Measurements from ENCODE around the gene FAM219A.
"Not testable (repeated sequence)": the region's sequence is repeated elsewhere in the genome, so short reads cannot be mapped to it uniquely, and the experiment has no call there.

FAM219A gene

GRCh38 chr9:34375901-34376595, 82.3 kb downstream of the FAM219A start:
- no peaks in the 10 kb centered on the region for H3K36me3 ChIP-seq (ENCODE audit: insufficient read depth, low read length)
- H3K4me1 ChIP-seq (ENCODE audit: insufficient read depth, low read length), result peaks cover 10% of the 10 kb centered on the region
- no peaks in the 10 kb centered on the region for H3K9me3 ChIP-seq (ENCODE audit: control insufficient read depth, insufficient read depth, low read length)
- H3K9ac ChIP-seq (ENCODE audit: low read depth, low read length), result peak overlapping the region; percentile 86

- Histone ChIP-seq H3K9me3 (ENCODE audit: control insufficient read depth, insufficient read depth, low read length) (no peaks in the 10 kb centered on the region), H3K36me3 (ENCODE audit: insufficient read depth, low read length) (no peaks in the 10 kb centered on the region), H3K9ac (ENCODE audit: low read depth, low read length) (no peak overlapping the region), H3K4me1 (ENCODE audit: insufficient read depth, low read length) (peaks cover 10% of the 10 kb centered on the region)
These were observed 83.3 kb downstream of the FAM219A start for GRCh38 chr9:34374905-34375552.

- H3K9ac ChIP-seq (ENCODE audit: low read depth, low read length), result no peak overlapping the region
- peaks cover 10% of the 10 kb centered on the region for H3K4me1 ChIP-seq (ENCODE audit: insufficient read depth, low read length)
- H3K9me3 ChIP-seq (ENCODE audit: control insufficient read depth, insufficient read depth, low read length), result no peaks in the 10 kb centered on the region
- no peaks in the 10 kb centered on the region for H3K36me3 ChIP-seq (ENCODE audit: insufficient read depth, low read length)
These were observed 84.0 kb downstream of the FAM219A start for GRCh38 chr9:34374339-34374738.

- no peaks in the 10 kb centered on the region for H3K9me3 ChIP-seq (ENCODE audit: control insufficient read depth, insufficient read depth, low read length)
- no peaks in the 10 kb centered on the region for H3K36me3 ChIP-seq (ENCODE audit: insufficient read depth, low read length)
- H3K9ac ChIP-seq (ENCODE audit: low read depth, low read length), result no peak overlapping the region
- H3K4me1 ChIP-seq (ENCODE audit: insufficient read depth, low read length), result peaks cover 10% of the 10 kb centered on the region
These were observed 84.6 kb downstream of the FAM219A start for GRCh38 chr9:34373749-34374148.

GRCh38 chr9:34372467-34373011, 85.8 kb downstream of the FAM219A start:
- peaks cover 10% of the 10 kb centered on the region for H3K4me1 ChIP-seq (ENCODE audit: insufficient read depth, low read length)
- no peak overlapping the region for H3K9ac ChIP-seq (ENCODE audit: low read depth, low read length)
- no peaks in the 10 kb centered on the region for H3K9me3 ChIP-seq (ENCODE audit: control insufficient read depth, insufficient read depth, low read length)
- H3K36me3 ChIP-seq (ENCODE audit: insufficient read depth, low read length), result no peaks in the 10 kb centered on the region

- peaks cover 10% of the 10 kb centered on the region for H3K4me1 ChIP-seq (ENCODE audit: insufficient read depth, low read length)
- H3K9ac ChIP-seq (ENCODE audit: low read depth, low read length), result no peak overlapping the region
- no peaks in the 10 kb centered on the region for H3K36me3 ChIP-seq (ENCODE audit: insufficient read depth, low read length)
- H3K9me3 ChIP-seq (ENCODE audit: control insufficient read depth, insufficient read depth, low read length), result no peaks in the 10 kb centered on the region
These were observed 86.4 kb downstream of the FAM219A start for GRCh38 chr9:34371886-34372466.

- H3K9ac ChIP-seq (ENCODE audit: low read depth, low read length), result no peak overlapping the region
- H3K36me3 ChIP-seq (ENCODE audit: insufficient read depth, low read length), result no peaks in the 10 kb centered on the region
- H3K9me3 ChIP-seq (ENCODE audit: control insufficient read depth, insufficient read depth, low read length), result no peaks in the 10 kb centered on the region
- H3K4me1 ChIP-seq (ENCODE audit: insufficient read depth, low read length), result peaks cover 10% of the 10 kb centered on the region
These were observed 87.1 kb downstream of the FAM219A start for GRCh38 chr9:34370970-34371880.

- Histone ChIP-seq H3K36me3 (ENCODE audit: insufficient read depth, low read length) (no peaks in the 10 kb centered on the region), H3K9me3 (ENCODE audit: control insufficient read depth, insufficient read depth, low read length) (no peaks in the 10 kb centered on the region), H3K4me1 (ENCODE audit: insufficient read depth, low read length) (peaks cover 5% of the 10 kb centered on the region), H3K9ac (ENCODE audit: low read depth, low read length) (no peak overlapping the region)
These were observed 87.9 kb downstream of the FAM219A start for GRCh38 chr9:34370335-34370969.

GRCh38 chr9:34369636-34370035, 88.7 kb downstream of the FAM219A start:
- Histone ChIP-seq H3K36me3 (ENCODE audit: insufficient read depth, low read length) (no peaks in the 10 kb centered on the region), H3K9me3 (ENCODE audit: control insufficient read depth, insufficient read depth, low read length) (no peaks in the 10 kb centered on the region), H3K4me1 (ENCODE audit: insufficient read depth, low read length) (peaks cover 4% of the 10 kb centered on the region), H3K9ac (ENCODE audit: low read depth, low read length) (no peak overlapping the region)

GRCh38 chr9:34368796-34369195, 89.6 kb downstream of the FAM219A start:
- H3K9ac ChIP-seq (ENCODE audit: low read depth, low read length); H3K9me3 ChIP-seq (ENCODE audit: control insufficient read depth, insufficient read depth, low read length); H3K36me3 ChIP-seq (ENCODE audit: insufficient read depth, low read length): not testable (repeated sequence)
- peaks cover 12% of the 10 kb centered on the region for H3K4me1 ChIP-seq (ENCODE audit: insufficient read depth, low read length)

GRCh38 chr9:34367751-34368410, 90.5 kb downstream of the FAM219A start:
- H3K4me1 ChIP-seq (ENCODE audit: insufficient read depth, low read length), result peaks cover 20% of the 10 kb centered on the region
- not testable (repeated sequence) for H3K36me3 ChIP-seq (ENCODE audit: insufficient read depth, low read length); H3K9me3 ChIP-seq (ENCODE audit: control insufficient read depth, insufficient read depth, low read length); H3K9ac ChIP-seq (ENCODE audit: low read depth, low read length)

- H3K9ac ChIP-seq (ENCODE audit: low read depth, low read length), result no peak overlapping the region
- H3K9me3 ChIP-seq (ENCODE audit: control insufficient read depth, insufficient read depth, low read length), result no peaks in the 10 kb centered on the region
These were observed 92.0 kb downstream of the FAM219A start for GRCh38 chr9:34366365-34366764.

GRCh38 chr9:34365282-34365681, 93.1 kb downstream of the FAM219A start:
- H3K36me3 ChIP-seq (ENCODE audit: insufficient read depth, low read length), result no peaks in the 10 kb centered on the region
- H3K9ac ChIP-seq (ENCODE audit: low read depth, low read length), result no peak overlapping the region
- H3K9me3 ChIP-seq (ENCODE audit: control insufficient read depth, insufficient read depth, low read length), result no peaks in the 10 kb centered on the region
- peaks cover 23% of the 10 kb centered on the region for H3K4me1 ChIP-seq (ENCODE audit: insufficient read depth, low read length)

More at GRCh38 chr9:34366365-34366764, 92.0 kb downstream of the FAM219A start:
- Histone ChIP-seq H3K4me1 (ENCODE audit: insufficient read depth, low read length) (peaks cover 23% of the 10 kb centered on the region), H3K36me3 (ENCODE audit: insufficient read depth, low read length) (no peaks in the 10 kb centered on the region)

Measured in ES-I3 (cell line).